Suprapubic skin (tissue), 4 donors: ENCODE measurements around the gene SPAG9.

Experiments used
- EP300 ChIP-seq: sonication (generic); formaldehyde crosslinking; IDR thresholded peaks from one replicate; pipeline ENCODE4 v1.6.1; 2017; ENCODE audit warnings: antibody characterized with exemption
- POLR2A ChIP-seq, 2 donors: fragments of 450-650 bp; IDR thresholded peaks; one replicate each; pipeline ENCODE4 v1.6.1; 2017; ENCODE audit warnings: antibody characterized with exemption in 2 of 2, mild to moderate bottlenecking in 2 of 2, moderate library complexity in 2 of 2
- POLR2AphosphoS5 ChIP-seq, 3 donors: sonication (generic); formaldehyde crosslinking; IDR thresholded peaks; one replicate each; pipeline ENCODE4 v1.6.1; 2017; ENCODE audit warnings: antibody characterized with exemption in 3 of 3
- TF ChIP-seq, protein P1 (sequence below), 2 donors: fragments of 200-600 bp in 1 of 2; fragments of 450-650 bp in 1 of 2; sonication (generic) in 1 of 2; IDR thresholded peaks; one replicate each; pipeline ENCODE4 v1.5.1; 2016 to 2019; ENCODE audit warnings: antibody characterized with exemption in 2 of 2, mild to moderate bottlenecking in 1 of 2, moderate library complexity in 1 of 2

DNA sequence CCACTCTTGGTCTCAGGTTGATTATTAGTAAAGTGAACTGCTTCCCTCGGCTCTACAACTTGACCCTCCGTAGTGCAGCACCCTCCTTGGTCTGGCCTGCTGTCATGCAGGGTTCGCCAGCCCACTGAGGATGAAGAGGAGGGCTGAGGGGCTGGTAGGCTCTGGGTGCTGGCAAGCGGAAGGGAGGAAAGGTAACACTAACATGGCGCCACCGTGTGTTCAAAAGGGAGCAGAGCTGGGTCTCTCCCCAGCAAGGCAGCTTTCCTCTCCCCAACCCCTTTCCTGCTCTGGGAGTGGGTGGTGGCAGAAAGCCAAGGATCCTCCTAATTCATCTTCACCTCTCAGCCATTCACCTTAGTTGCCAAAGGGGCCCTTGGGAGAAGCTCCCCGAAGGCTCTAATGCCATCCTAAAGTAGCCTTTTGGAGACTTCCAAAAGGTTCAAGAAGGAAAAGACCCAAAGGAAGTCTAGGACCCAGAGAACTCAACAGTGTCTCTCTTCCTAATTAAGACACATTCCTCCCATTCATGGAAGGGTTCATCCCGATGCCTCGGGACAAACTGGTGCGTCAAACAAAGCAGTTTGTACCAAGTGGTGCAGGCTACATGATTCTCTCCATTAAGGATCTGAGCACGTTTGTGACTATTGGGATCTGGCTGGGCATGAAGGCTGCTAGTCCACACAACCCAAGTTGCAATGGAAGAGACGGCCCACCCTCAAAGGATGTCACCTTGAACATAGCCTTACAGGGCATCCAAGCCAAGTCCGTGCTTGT lies 163.7 kb downstream of the SPAG9 start:
- TF ChIP-seq, protein P1, sequence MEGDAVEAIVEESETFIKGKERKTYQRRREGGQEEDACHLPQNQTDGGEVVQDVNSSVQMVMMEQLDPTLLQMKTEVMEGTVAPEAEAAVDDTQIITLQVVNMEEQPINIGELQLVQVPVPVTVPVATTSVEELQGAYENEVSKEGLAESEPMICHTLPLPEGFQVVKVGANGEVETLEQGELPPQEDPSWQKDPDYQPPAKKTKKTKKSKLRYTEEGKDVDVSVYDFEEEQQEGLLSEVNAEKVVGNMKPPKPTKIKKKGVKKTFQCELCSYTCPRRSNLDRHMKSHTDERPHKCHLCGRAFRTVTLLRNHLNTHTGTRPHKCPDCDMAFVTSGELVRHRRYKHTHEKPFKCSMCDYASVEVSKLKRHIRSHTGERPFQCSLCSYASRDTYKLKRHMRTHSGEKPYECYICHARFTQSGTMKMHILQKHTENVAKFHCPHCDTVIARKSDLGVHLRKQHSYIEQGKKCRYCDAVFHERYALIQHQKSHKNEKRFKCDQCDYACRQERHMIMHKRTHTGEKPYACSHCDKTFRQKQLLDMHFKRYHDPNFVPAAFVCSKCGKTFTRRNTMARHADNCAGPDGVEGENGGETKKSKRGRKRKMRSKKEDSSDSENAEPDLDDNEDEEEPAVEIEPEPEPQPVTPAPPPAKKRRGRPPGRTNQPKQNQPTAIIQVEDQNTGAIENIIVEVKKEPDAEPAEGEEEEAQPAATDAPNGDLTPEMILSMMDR (IDR thresholded peaks at IDR 0.05): peak; percentile 30 to 68
- TF ChIP-seq POLR2AphosphoS5 (IDR thresholded peaks at IDR 0.05) (no peak), POLR2A (IDR thresholded peaks at IDR 0.05) (no peak), EP300 (no peak)
